Uterus (tissue), 4 donors: ENCODE results near the gene KIF27. TPM values are rescaled to one million over a fixed set of nuclear protein-coding genes. Genes with fewer than 3 reads are reported as not detected.
A peak's percentile ranks its signal among the peaks of the same experiment; 100 is the strongest.

Source experiments
- DNase-seq, 2 donors: peaks; one replicate each; pipeline ENCODE4 v3.0.0-alpha.2; 2019 to 2020
- H3K27ac ChIP-seq, 2 donors: fragments of 200-600 bp; sonication (generic); 1 replicate in 1 of 2; 2 replicates in 1 of 2; pipeline ENCODE4 v1.5.1; 2016 to 2018
- H3K27me3 ChIP-seq, 2 donors: fragments of 200-600 bp; sonication (generic); one replicate each; pipeline ENCODE4 v1.5.1; 2018 to 2019; ENCODE audit warnings: control low read depth in 1 of 2
- H3K36me3 ChIP-seq, 2 donors: fragments of 200-600 bp; sonication (generic); one replicate each; pipeline ENCODE4 v1.5.1; 2019; ENCODE audit warnings: control low read depth in 1 of 2
- H3K4me1 ChIP-seq, 2 donors: fragments of 200-600 bp; sonication (generic); one replicate each; pipeline ENCODE4 v1.5.1; 2018 to 2019; ENCODE audit warnings: control low read depth in 1 of 2
- H3K4me3 ChIP-seq, 2 donors: fragments of 200-600 bp; sonication (generic); 1 replicate in 1 of 2; 2 replicates in 1 of 2; pipeline ENCODE4 v1.5.1; 2018 to 2019; ENCODE audit warnings: mild to moderate bottlenecking in 1 of 2
- H3K9me3 ChIP-seq, 2 donors: fragments of 200-600 bp; sonication (generic); one replicate each; pipeline ENCODE4 v1.5.1; 2019; ENCODE audit warnings: control low read depth in 1 of 2
- CTCF ChIP-seq, 4 experiments: fragments of 200-600 bp in 2 of 4; fragments of 450-650 bp in 2 of 4; sonication (generic) in 2 of 4; IDR thresholded peaks; one replicate each; pipeline ENCODE4 v1.5.1; 2016 to 2019; ENCODE audit warnings: antibody characterized with exemption in 4 of 4, mild to moderate bottlenecking in 2 of 4, moderate library complexity in 1 of 4
- POLR2A ChIP-seq, 2 donors: fragments of 450-650 bp; IDR thresholded peaks; one replicate each; pipeline ENCODE4 v1.6.1; 2016; ENCODE audit warnings: antibody characterized with exemption in 2 of 2, mild to moderate bottlenecking in 1 of 2, moderate library complexity in 1 of 2
- intact Hi-C: fragments of 100-400 bp; cut with DNase I; formaldehyde crosslinking; loops from one replicate; pipeline ENCODE4 v1.15.1; 2023; ENCODE audit warnings: low total_unique reads
- microRNA-seq: library from miRNA; unstranded; fragments of <30 nt; microRNA quantifications from one replicate; pipeline ENCODE4, GENCODE V29; 2016; ENCODE audit warnings: borderline microRNAs expressed, borderline replicate concordance
- total RNA-seq, 4 donors: library from RNA; depleted of rRNA in 3 of 4; stranded (reverse); fragments of >200 nt in 3 of 4; gene quantifications; one replicate each; pipeline versions ENCODE4 v1.1.0 to v1.2.4, GENCODE V29; 2014 to 2023
- donor health status: DM: yes; HTN: yes; CAD: no.

KIF27 gene
- total RNA-seq, 4 donors from 2014 or later: 4.9 to 23.3 (median 9.6) TPM

GRCh38 chr9:83800236-83801033, 120.8 kb downstream of the KIF27 start:
- H3K9me3 ChIP-seq: no peaks in the 10 kb centered on the region
- intact Hi-C loops: no loop called here

GRCh38 chr9:83794051-83794450, 127.2 kb downstream of the KIF27 start:
- Histone ChIP-seq H3K27me3 (no peaks in the 10 kb centered on the region), H3K36me3 (no peaks in the 10 kb centered on the region), H3K4me3 (no peak overlapping the region), H3K4me1 (no peaks in the 10 kb centered on the region), H3K9me3 (no peaks in the 10 kb centered on the region), H3K27ac (no peak overlapping the region)
- intact Hi-C loops: no loop called here
- no peak for DNase-seq
- TF ChIP-seq CTCF (IDR thresholded peaks at IDR 0.05): no peak
- no peak for TF ChIP-seq POLR2A (IDR thresholded peaks at IDR 0.05)

More at GRCh38 chr9:83800236-83801033, 120.8 kb downstream of the KIF27 start:
- Histone ChIP-seq H3K27me3 (no peaks in the 10 kb centered on the region), H3K36me3 (no peaks in the 10 kb centered on the region), H3K4me3 (no peak overlapping the region), H3K4me1 (no peaks in the 10 kb centered on the region), H3K27ac (no peak overlapping the region)
- no peak for DNase-seq
- TF ChIP-seq CTCF (IDR thresholded peaks at IDR 0.05) (no peak), POLR2A (IDR thresholded peaks at IDR 0.05) (no peak)

GRCh38 chr9:83792746-83793145, 128.5 kb downstream of the KIF27 start:
- Histone ChIP-seq H3K9me3 (no peaks in the 10 kb centered on the region), H3K36me3 (no peaks in the 10 kb centered on the region), H3K4me1 (no peaks in the 10 kb centered on the region), H3K27me3 (no peaks in the 10 kb centered on the region), H3K27ac (no peak overlapping the region), H3K4me3 (no peak overlapping the region)
- intact Hi-C loops: no loop called here
- TF ChIP-seq CTCF (IDR thresholded peaks at IDR 0.05) (no peak), POLR2A (IDR thresholded peaks at IDR 0.05) (no peak)
- no peak for DNase-seq

Small RNAs within 50 kb of the gene (microRNA-seq; reads per million reads assigned to microRNA genes)
- gene MIR7-1: 25.5 reads per million, percentile 34 among the genes with 10 or more reads in this experiment

Other genes with a start within 250 kb of the KIF27 start
- gene UBQLN1, start 213.5 kb downstream of the KIF27 start, total RNA-seq: 100 to 1,000 TPM in 2 of 4 donors, 10 to 100 TPM in 2; 66.8 to 155 (median 98.1) TPM
- gene GKAP1, start 103.7 kb downstream of the KIF27 start, total RNA-seq: 10 to 100 TPM in 3 of 4 donors, 1 to 10 TPM in 1; 4.9 to 44.1 (median 19.0) TPM
- gene HNRNPK, start 58.8 kb upstream of the KIF27 start, total RNA-seq: 100 to 1,000 TPM; 205 to 785 (median 450) TPM
- gene RMI1, start 59.4 kb upstream of the KIF27 start, total RNA-seq: 10 to 100 TPM in 1 of 4 donors, 1 to 10 TPM in 3; 1.0 to 16.5 (median 6.7) TPM